IMR-90 (cell line): Measurements from ENCODE around the gene NHLH2. TPM values are rescaled to one million over a fixed set of nuclear protein-coding genes. Genes with fewer than 3 reads are reported as not detected.

Experiments used
- ATAC-seq: fragments of 200-7000 bp; cut with Tn5 transposase; 2 replicates; pipeline ENCODE4 v1.9.1; 2020; ENCODE audit warnings: low read depth, mild to moderate bottlenecking, moderate library complexity
- BruUV-seq: library from RNA; stranded (reverse); fragments of 400-500 nt; replicated peaks from 2 replicates; lab custom pipeline; 2021; lab: Mats Ljungman, UMichigan
- CTCF ChIA-PET: fragments of 300-600 bp; formaldehyde crosslinking; extraction: SDS; loops from one replicate; lab custom pipeline; 2021; ENCODE audit warnings: antibody characterized with exemption; lab: Yijun Ruan, JAX
- POLR2A ChIA-PET: fragments of 300-600 bp; sonication (Branson Sonifier 250); formaldehyde crosslinking; loops from one replicate; lab custom pipeline; 2022; ENCODE audit warnings: antibody characterized with exemption; ENCODE audit not compliant: unreplicated experiment; lab: Charles Lee
- DNase-seq: peaks from one replicate; pipeline ENCODE4 v3.0.0; 2013
- H2AFZ ChIP-seq: replicated peaks from 2 replicates; pipeline ENCODE3; 2013; ENCODE audit warnings: low read length, mild to moderate bottlenecking; ENCODE audit not compliant: poor library complexity
- H2AK5ac ChIP-seq: 2 replicates; pipeline ENCODE4 v1.6.1; 2013; ENCODE audit warnings: low read depth, low read length, inconsistent platforms
- H2AK9ac ChIP-seq: replicated peaks from 2 replicates; pipeline ENCODE3; 2013; ENCODE audit warnings: mild to moderate bottlenecking, low read depth, low read length, moderate library complexity; ENCODE audit not compliant: poor library complexity
- H2BK120ac ChIP-seq: 2 replicates; pipeline ENCODE4 v1.6.1; 2013; ENCODE audit warnings: low read depth, low read length, inconsistent platforms
- H2BK15ac ChIP-seq: 3 replicates; pipeline ENCODE4 v1.6.1; 2013; ENCODE audit warnings: low read depth, low read length, inconsistent platforms
- H2BK20ac ChIP-seq: 2 replicates; pipeline ENCODE4 v1.6.1; 2013; ENCODE audit warnings: low read depth, mild to moderate bottlenecking, inconsistent platforms, low read length, moderate library complexity
- H2BK5ac ChIP-seq: 2 replicates; pipeline ENCODE4 v1.6.1; 2013; ENCODE audit warnings: mild to moderate bottlenecking, low read depth, low read length, inconsistent platforms; ENCODE audit not compliant: poor library complexity, severe bottlenecking
- H3K14ac ChIP-seq: replicated peaks from 2 replicates; pipeline ENCODE4 v1.6.1; 2013; ENCODE audit warnings: low read depth, low read length, inconsistent platforms
- H3K18ac ChIP-seq: 2 replicates; pipeline ENCODE4 v1.6.1; 2013; ENCODE audit warnings: low read depth, low read length, control low read depth
- H3K23ac ChIP-seq: 2 replicates; pipeline ENCODE4 v1.6.1; 2013; ENCODE audit warnings: low read depth, low read length, inconsistent platforms
- H3K27ac ChIP-seq: 2 replicates; pipeline ENCODE4 v1.5.1; 2013; ENCODE audit warnings: mild to moderate bottlenecking, control low read depth, low read length; ENCODE audit not compliant: insufficient read depth
- H3K27me3 ChIP-seq: 2 replicates; pipeline ENCODE4 v1.6.1; 2013; ENCODE audit warnings: low read length; ENCODE audit not compliant: control insufficient read depth, insufficient read depth
- H3K36me3 ChIP-seq: 2 replicates; pipeline ENCODE4 v1.6.1; 2013; ENCODE audit warnings: low read length, mixed read lengths; ENCODE audit not compliant: control insufficient read depth, insufficient read depth
- H3K4ac ChIP-seq: 2 replicates; pipeline ENCODE4 v1.6.1; 2013; ENCODE audit warnings: low read depth, low read length, inconsistent platforms
- H3K4me1 ChIP-seq: 2 replicates; pipeline ENCODE4 v1.6.1; 2013; ENCODE audit warnings: low read length, mixed read lengths; ENCODE audit not compliant: control insufficient read depth, insufficient read depth
- H3K4me2 ChIP-seq: 2 replicates; pipeline ENCODE4 v1.6.1; 2013; ENCODE audit warnings: low read depth, mild to moderate bottlenecking, control low read depth, low read length, moderate library complexity
- H3K4me3 ChIP-seq: 2 replicates; pipeline ENCODE4 v1.5.1; 2013; ENCODE audit warnings: low read depth, mild to moderate bottlenecking, control low read depth, low read length, moderate library complexity; ENCODE audit not compliant: insufficient read depth
- H3K56ac ChIP-seq: 2 replicates; pipeline ENCODE4 v1.6.1; 2013; ENCODE audit warnings: low read length, inconsistent platforms; ENCODE audit not compliant: insufficient read depth; ENCODE audit errors: extremely low read depth
- H3K79me1 ChIP-seq, 2 experiments: 2 replicates each; pipeline ENCODE4 v1.6.1; 2013; ENCODE audit warnings: low read length in 2 of 2, inconsistent platforms in 1 of 2, low read depth in 1 of 2
- H3K9ac ChIP-seq: 2 replicates; pipeline ENCODE4 v1.6.1; 2013; ENCODE audit warnings: low read depth, low read length, control low read depth
- H3K9me1 ChIP-seq: 2 replicates; pipeline ENCODE4 v1.6.1; 2013; ENCODE audit warnings: low read length, inconsistent platforms; ENCODE audit not compliant: insufficient read depth
- H3K9me3 ChIP-seq: 2 replicates; pipeline ENCODE4 v1.6.1; 2013; ENCODE audit warnings: low read length; ENCODE audit not compliant: control insufficient read depth, insufficient read depth
- H4K20me1 ChIP-seq: 2 replicates; pipeline ENCODE4 v1.6.1; 2013; ENCODE audit warnings: low read length, inconsistent platforms; ENCODE audit not compliant: insufficient read depth
- H4K5ac ChIP-seq: 2 replicates; pipeline ENCODE4 v1.6.1; 2013; ENCODE audit warnings: mild to moderate bottlenecking, low read depth, low read length, control low read depth
- H4K8ac ChIP-seq, 2 experiments: 2 replicates each; pipeline ENCODE4 v1.6.1; 2013; ENCODE audit warnings: low read depth in 2 of 2, low read length in 2 of 2, control low read depth in 1 of 2, inconsistent platforms in 1 of 2
- H4K91ac ChIP-seq: 2 replicates; pipeline ENCODE4 v1.6.1; 2013; ENCODE audit warnings: low read depth, low read length, inconsistent platforms; ENCODE audit not compliant: insufficient read depth
- BHLHE40 ChIP-seq: fragments of 150-350 bp; IDR thresholded peaks from 2 replicates; pipeline ENCODE4 v1.6.1; 2016; ENCODE audit warnings: mild to moderate bottlenecking, low read depth, low read length
- MAZ ChIP-seq: IDR thresholded peaks from 2 replicates; pipeline ENCODE4 v1.6.1; 2012; ENCODE audit warnings: low read depth, mild to moderate bottlenecking, low read length, improper control_type of control experiment, moderate library complexity, borderline replicate concordance
- MXI1 ChIP-seq: IDR thresholded peaks from 2 replicates; pipeline ENCODE4 v1.6.1; 2012; ENCODE audit warnings: low read depth, mild to moderate bottlenecking, low read length, moderate library complexity, borderline replicate concordance
- POLR2A ChIP-seq: IDR thresholded peaks from 2 replicates; pipeline ENCODE4 v1.6.1; 2012; ENCODE audit warnings: mild to moderate bottlenecking, low read depth, low read length
- RAD21 ChIP-seq: IDR thresholded peaks from 2 replicates; pipeline ENCODE4 v1.6.1; 2012; ENCODE audit warnings: low read length, improper control_type of control experiment
- RFX5 ChIP-seq: IDR thresholded peaks from 2 replicates; pipeline ENCODE4 v1.8.0; 2012; ENCODE audit warnings: low read depth, mild to moderate bottlenecking, low read length, moderate library complexity
- WGBS, 2 experiments: methylation state at CpG; one replicate each; pipeline versions ENCODE4 v1.1.5 to v1.1.7; 2013; ENCODE audit warnings: missing lambda C conversion rate in 2 of 2; ENCODE audit not compliant: insufficient read length in 1 of 2; ENCODE audit errors: extremely low coverage in 2 of 2; 5-methylcytosine and 5-hydroxymethylcytosine counted together
- dilution Hi-C: fragments of 300-500 bp; cut with HindIII; formaldehyde crosslinking; loops from one replicate; pipeline ENCODE4 v1.14.3; 2018; ENCODE audit warnings: low sequenced_read_pairs; ENCODE audit not compliant: unreplicated experiment
- in situ Hi-C: fragments of 300-500 bp; cut with MboI; formaldehyde crosslinking; loops from 3 replicates; pipeline ENCODE4 v1.14.3; 2019; ENCODE audit warnings: low sequenced_read_pairs, inconsistent platforms, mixed read lengths
- intact Hi-C: fragments of 100-400 bp; cut with micrococcal nuclease; formaldehyde crosslinking; loops from 2 replicates; pipeline ENCODE4 v1.10.0; 2022
- polyA plus RNA-seq, 3 experiments: library from polyadenylated mRNA; depleted of rRNA; stranded (reverse); fragments of >200 nt; gene quantifications; 2 replicates each; pipeline ENCODE4 v1.2.3, GENCODE V29; 2012; ENCODE audit warnings: low replicate concordance in 1 of 3
- total RNA-seq: library from RNA; depleted of rRNA; stranded (reverse); fragments of >200 nt; gene quantifications from 2 replicates; pipeline ENCODE4 v1.2.3, GENCODE V29; 2012

The NHLH2 gene
- total and polyA plus RNA-seq, 2 of the 4 experiments (the other 2 are of a cell fraction), result not detected

DNA sequence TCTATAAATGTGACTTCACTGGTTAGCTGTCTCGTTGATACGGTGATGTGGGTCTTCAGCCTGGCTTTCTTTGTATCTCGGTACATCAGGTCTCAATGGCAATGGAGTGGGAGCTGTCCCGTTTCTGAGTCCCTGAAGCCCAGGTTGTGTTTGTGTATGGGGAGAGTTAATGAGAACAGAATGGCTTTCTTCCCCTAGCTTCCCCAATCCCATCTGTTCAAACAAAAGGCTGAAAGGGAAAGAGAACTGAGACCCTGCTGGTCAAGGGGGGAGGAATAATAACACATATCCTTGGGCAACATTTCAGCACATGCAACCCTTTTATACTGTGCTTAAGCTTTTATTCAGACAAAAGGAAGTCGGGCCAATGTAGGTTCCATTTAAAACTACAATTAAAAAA lies 44.0 kb downstream of the NHLH2 start:
- Histone ChIP-seq H3K14ac (no peak overlapping the region), H3K9me1 (no peaks in the 10 kb centered on the region), H3K4me3 (no peak overlapping the region), H3K4me2 (no peak overlapping the region), H4K91ac (no peak overlapping the region), H3K9me3 (no peaks in the 10 kb centered on the region), H3K27ac (no peak overlapping the region), H3K27me3 (peaks cover 7% of the 10 kb centered on the region), H2BK120ac (no peak overlapping the region), H4K5ac (no peak overlapping the region), H2BK5ac (no peak overlapping the region), H4K8ac (no peak overlapping the region), H2AFZ (no peak overlapping the region), H3K4ac (no peak overlapping the region), H3K9ac (no peak overlapping the region), H3K4me1 (no peaks in the 10 kb centered on the region), H4K20me1 (no peaks in the 10 kb centered on the region), H3K56ac (no peak overlapping the region), H3K36me3 (no peaks in the 10 kb centered on the region), H3K79me1 (no peaks in the 10 kb centered on the region), H3K18ac (no peak overlapping the region), H2BK20ac (no peak overlapping the region), H3K23ac (no peak overlapping the region), H2AK9ac (no peak overlapping the region), H2BK15ac (no peak overlapping the region), H2AK5ac (no peak overlapping the region)
- in situ Hi-C loops (no loop called here), intact Hi-C loops (no loop called here), dilution Hi-C loops (no loop called here)
- no peak for TF ChIP-seq RFX5
- no peak for TF ChIP-seq MXI1
- TF ChIP-seq BHLHE40, result no peak
- no peak for TF ChIP-seq RAD21
- TF ChIP-seq POLR2A, result no peak
- TF ChIP-seq MAZ, result no peak
- ATAC-seq (no peak), DNase-seq (no peak)
- WGBS, 2 experiments, result no CpG with 5 or more reads among the region's 5 CpGs
- ChIA-PET POLR2A (no interaction called here), CTCF (no interaction called here)
- BruUV-seq, result no TSS peak
